Ovary (tissue), 3 donors: ENCODE measurements around the gene KLC1.

Source experiments
- POLR2A ChIP-seq: fragments of 450-650 bp; IDR thresholded peaks from one replicate; pipeline ENCODE4 v1.6.1; 2017; ENCODE audit warnings: antibody characterized with exemption, mild to moderate bottlenecking, moderate library complexity
- TF ChIP-seq, protein P1 (sequence below), 3 donors: fragments of 450-650 bp in 2 of 3; fragments of 200-600 bp in 1 of 3; IDR thresholded peaks; one replicate each; pipeline versions ENCODE4 v1.5.1 to v1.8.0; 2016 to 2022; ENCODE audit warnings: antibody characterized with exemption in 3 of 3, mild to moderate bottlenecking in 1 of 3
- donor health status: DM: no; HTN: no; CAD: no.

DNA sequence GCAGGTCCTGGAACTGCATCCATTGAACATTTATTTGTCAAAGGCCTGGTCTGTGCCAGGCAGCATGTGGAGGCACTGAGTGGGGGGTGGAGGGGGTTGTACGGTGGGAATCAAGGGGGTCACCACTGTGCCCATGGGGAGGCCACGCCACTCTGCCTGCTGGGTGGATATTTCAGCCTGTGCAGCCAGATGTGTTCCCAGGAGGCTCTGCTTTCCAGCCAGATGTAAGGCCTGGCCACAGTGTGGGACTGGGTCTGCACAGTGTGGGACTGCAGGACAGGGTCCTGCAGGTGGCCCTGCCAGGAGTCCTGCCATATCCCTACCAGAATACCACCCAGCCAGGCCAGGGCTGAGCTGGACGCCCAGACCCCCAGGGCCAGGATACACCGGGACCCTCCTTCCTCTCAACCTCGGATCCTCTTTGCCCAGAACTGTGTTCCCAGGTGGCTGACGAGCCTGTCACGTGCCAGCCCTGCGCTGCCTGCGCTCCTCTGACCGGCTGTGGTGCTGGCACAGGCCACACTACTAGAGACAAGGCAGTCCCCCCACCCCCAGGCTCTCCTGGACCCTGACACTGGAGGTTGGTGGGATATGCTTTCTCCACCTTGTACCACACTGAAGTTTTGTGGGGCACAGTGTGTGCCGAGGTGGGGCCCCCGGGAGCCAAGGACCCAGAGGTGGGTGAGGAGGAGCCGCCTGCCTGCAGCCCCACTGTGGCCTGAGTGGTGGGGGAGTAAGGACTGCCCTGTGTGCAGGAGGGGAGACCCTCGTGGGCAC is 68.8 kb downstream of the KLC1 start:
- TF ChIP-seq, protein P1, sequence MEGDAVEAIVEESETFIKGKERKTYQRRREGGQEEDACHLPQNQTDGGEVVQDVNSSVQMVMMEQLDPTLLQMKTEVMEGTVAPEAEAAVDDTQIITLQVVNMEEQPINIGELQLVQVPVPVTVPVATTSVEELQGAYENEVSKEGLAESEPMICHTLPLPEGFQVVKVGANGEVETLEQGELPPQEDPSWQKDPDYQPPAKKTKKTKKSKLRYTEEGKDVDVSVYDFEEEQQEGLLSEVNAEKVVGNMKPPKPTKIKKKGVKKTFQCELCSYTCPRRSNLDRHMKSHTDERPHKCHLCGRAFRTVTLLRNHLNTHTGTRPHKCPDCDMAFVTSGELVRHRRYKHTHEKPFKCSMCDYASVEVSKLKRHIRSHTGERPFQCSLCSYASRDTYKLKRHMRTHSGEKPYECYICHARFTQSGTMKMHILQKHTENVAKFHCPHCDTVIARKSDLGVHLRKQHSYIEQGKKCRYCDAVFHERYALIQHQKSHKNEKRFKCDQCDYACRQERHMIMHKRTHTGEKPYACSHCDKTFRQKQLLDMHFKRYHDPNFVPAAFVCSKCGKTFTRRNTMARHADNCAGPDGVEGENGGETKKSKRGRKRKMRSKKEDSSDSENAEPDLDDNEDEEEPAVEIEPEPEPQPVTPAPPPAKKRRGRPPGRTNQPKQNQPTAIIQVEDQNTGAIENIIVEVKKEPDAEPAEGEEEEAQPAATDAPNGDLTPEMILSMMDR (IDR thresholded peaks at IDR 0.05), result no peak
- TF ChIP-seq POLR2A, result no peak
